A673 (cell line): ENCODE measurements around the gene KCTD7. TPM values are rescaled to one million over a fixed set of nuclear protein-coding genes. Genes with fewer than 3 reads are reported as not detected.

Experiments used
- BruUV-seq: library from RNA; stranded (reverse); fragments of 400-500 nt; replicated peaks from 2 replicates; lab custom pipeline; 2021; lab: Mats Ljungman, UMichigan
- CTCF ChIA-PET: fragments of 300-600 bp; sonication (Branson Sonifier 250); formaldehyde crosslinking; loops from one replicate; lab custom pipeline; 2022; ENCODE audit warnings: antibody characterized with exemption; lab: Charles Lee
- POLR2A ChIA-PET: fragments of 300-600 bp; sonication (Branson Sonifier 250); formaldehyde crosslinking; loops from one replicate; lab custom pipeline; 2022; ENCODE audit warnings: antibody characterized with exemption; ENCODE audit not compliant: low non-redundant PET; lab: Charles Lee
- DNase-seq: peaks from one replicate; pipeline ENCODE4 v3.0.0-alpha.2; 2015; ENCODE audit warnings: low spot score
- H3K27ac ChIP-seq: fragments of 200-600 bp; sonication (generic); 2 replicates; pipeline ENCODE4 v1.5.1; 2016; ENCODE audit warnings: mixed run types, low read depth, mild to moderate bottlenecking, mixed read lengths, antibody characterized with exemption, low read length; ENCODE audit not compliant: poor library complexity, severe bottlenecking
- H3K27me3 ChIP-seq: fragments of 200-600 bp; sonication (generic); replicated peaks from 2 replicates; pipeline ENCODE4 v1.6.1; 2017; ENCODE audit warnings: mixed run types, low read depth, mild to moderate bottlenecking, mixed read lengths, antibody characterized with exemption, low read length; ENCODE audit not compliant: insufficient read depth, poor library complexity
- H3K36me3 ChIP-seq: fragments of 200-600 bp; sonication (generic); 2 replicates; pipeline ENCODE4 v1.6.1; 2016; ENCODE audit warnings: mixed run types, mild to moderate bottlenecking, mixed read lengths, antibody characterized with exemption, low read length; ENCODE audit not compliant: insufficient read depth, poor library complexity, severe bottlenecking
- H3K4me1 ChIP-seq: fragments of 200-600 bp; sonication (generic); 2 replicates; pipeline ENCODE4 v1.6.1; 2017; ENCODE audit warnings: mixed run types, mild to moderate bottlenecking, mixed read lengths, antibody characterized with exemption, low read length; ENCODE audit not compliant: insufficient read depth, poor library complexity, severe bottlenecking
- H3K4me3 ChIP-seq: fragments of 200-600 bp; sonication (generic); 2 replicates; pipeline ENCODE4 v1.5.1; 2016; ENCODE audit warnings: low read depth, mixed run types, mild to moderate bottlenecking, mixed read lengths, low read length; ENCODE audit not compliant: poor library complexity, severe bottlenecking
- H3K9me3 ChIP-seq: fragments of 200-600 bp; sonication (generic); 2 replicates; pipeline ENCODE4 v1.6.1; 2016; ENCODE audit warnings: mixed run types, low read depth, mild to moderate bottlenecking, mixed read lengths, antibody characterized with exemption, low read length; ENCODE audit not compliant: poor library complexity, severe bottlenecking
- EZH2 ChIP-seq: fragments of 200-600 bp; sonication (generic); IDR thresholded peaks from 2 replicates; pipeline ENCODE4 v1.6.1; 2017; ENCODE audit warnings: borderline replicate concordance, low read depth, mild to moderate bottlenecking, mixed read lengths, antibody characterized with exemption, low read length; ENCODE audit not compliant: poor library complexity, severe bottlenecking
- intact Hi-C: fragments of 100-400 bp; cut with micrococcal nuclease; formaldehyde crosslinking; loops from one replicate; pipeline ENCODE4 v1.10.0; 2022; ENCODE audit not compliant: unreplicated experiment
- total RNA-seq: library from RNA; stranded (reverse); gene quantifications from 2 replicates; pipeline ENCODE4 v1.2.3, GENCODE V29; 2021
- TF ChIP-seq, protein P1 (sequence below): fragments of 300-800, 200-600 bp; sonication (generic); conservative IDR thresholded peaks from 2 replicates; pipeline ENCODE4 v1.5.1; 2017; ENCODE audit warnings: low read depth, mild to moderate bottlenecking, antibody characterized with exemption, low read length, moderate library complexity, mixed read lengths

KCTD7 gene
- total RNA-seq, 1 experiment from 2014 or later = 10.6 TPM

DNA sequence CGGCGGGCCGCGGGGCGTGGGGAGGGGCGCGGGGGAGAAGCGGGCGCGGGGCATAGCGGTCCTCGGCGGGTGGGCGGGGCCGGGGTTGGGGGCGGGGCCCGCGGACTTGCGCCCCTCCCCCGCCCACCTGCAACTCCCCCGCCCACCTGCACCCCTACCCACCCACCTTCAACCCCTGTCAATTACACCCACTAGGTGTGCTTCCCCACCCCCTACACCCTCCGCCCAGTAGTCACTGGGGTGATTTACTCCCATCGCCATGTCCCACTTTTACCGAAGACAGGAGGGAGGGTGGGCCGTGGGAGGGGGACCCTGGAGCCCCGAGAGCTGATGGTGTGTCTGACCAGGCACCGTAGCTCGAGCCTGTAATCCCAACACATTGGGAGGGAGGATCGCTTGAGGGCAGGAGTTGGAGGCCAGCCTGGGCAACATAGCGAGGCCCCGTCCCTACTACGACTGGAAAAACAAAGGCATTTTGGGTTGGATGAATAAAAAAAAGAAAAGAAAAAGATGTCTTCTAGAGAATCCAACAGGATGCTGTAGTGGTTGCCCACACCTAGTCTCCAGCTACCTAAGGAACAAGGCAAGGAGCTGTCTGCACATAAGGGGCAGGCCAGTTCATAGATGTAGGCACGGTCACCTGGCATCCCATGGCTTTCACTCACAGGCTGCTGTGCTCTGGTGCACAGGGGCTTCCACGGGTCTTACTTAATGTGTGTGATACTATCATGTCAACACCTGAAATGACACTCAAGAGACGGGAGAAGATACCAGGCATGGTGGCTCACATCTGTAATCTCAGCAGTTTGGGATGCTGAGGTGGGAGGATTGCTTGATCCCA lies 761 bp downstream of the KCTD7 start:
- Histone ChIP-seq H3K27ac (peak overlapping the region; percentile 80), H3K4me3 (peak overlapping the region; percentile 85), H3K9me3 (no peaks in the 10 kb centered on the region), H3K36me3 (no peaks in the 10 kb centered on the region), H3K4me1 (peaks cover 8% of the 10 kb centered on the region), H3K27me3 (no peaks in the 10 kb centered on the region)
- BruUV-seq = no TSS peak
- no peak for DNase-seq
- no peak for TF ChIP-seq EZH2
- TF ChIP-seq, protein P1, sequence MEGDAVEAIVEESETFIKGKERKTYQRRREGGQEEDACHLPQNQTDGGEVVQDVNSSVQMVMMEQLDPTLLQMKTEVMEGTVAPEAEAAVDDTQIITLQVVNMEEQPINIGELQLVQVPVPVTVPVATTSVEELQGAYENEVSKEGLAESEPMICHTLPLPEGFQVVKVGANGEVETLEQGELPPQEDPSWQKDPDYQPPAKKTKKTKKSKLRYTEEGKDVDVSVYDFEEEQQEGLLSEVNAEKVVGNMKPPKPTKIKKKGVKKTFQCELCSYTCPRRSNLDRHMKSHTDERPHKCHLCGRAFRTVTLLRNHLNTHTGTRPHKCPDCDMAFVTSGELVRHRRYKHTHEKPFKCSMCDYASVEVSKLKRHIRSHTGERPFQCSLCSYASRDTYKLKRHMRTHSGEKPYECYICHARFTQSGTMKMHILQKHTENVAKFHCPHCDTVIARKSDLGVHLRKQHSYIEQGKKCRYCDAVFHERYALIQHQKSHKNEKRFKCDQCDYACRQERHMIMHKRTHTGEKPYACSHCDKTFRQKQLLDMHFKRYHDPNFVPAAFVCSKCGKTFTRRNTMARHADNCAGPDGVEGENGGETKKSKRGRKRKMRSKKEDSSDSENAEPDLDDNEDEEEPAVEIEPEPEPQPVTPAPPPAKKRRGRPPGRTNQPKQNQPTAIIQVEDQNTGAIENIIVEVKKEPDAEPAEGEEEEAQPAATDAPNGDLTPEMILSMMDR = no peak
- ChIA-PET CTCF (no interaction called here), POLR2A (interaction anchor here (0.6 to 0.7 kb wide), 2 partner anchors 40 to 320 kb away, joined by 5 to 8 read pairs; no protein-coding TSS in a partner anchor)
- intact Hi-C loops = no loop called here

DNA sequence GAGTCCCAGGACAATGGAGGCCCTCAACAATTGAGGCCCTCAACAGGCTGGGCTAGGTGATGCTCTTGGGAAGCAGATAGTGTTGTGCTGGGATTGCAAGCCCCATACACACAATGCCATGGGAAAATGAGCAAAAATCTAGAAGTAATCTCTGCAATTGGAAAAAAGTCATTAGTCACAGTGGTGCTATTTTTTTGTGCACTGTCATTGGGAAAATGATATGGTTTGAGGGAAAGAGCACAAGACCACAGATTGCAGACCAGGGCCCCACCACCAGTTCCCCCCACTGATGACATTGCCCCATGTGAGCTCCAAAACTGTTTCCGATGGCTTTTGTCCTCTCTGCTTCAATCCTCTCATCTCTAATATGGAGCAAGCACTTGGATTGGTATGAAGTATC lies 1.9 kb downstream of the KCTD7 start:
- Histone ChIP-seq H3K9me3 (no peaks in the 10 kb centered on the region), H3K27me3 (no peaks in the 10 kb centered on the region), H3K4me3 (no peak overlapping the region), H3K4me1 (peaks cover 8% of the 10 kb centered on the region), H3K36me3 (no peaks in the 10 kb centered on the region), H3K27ac (no peak overlapping the region)
- TF ChIP-seq, protein P1 = no peak
- TF ChIP-seq EZH2 = no peak
- BruUV-seq = no TSS peak
- intact Hi-C loops = no loop called here
- POLR2A ChIA-PET = no interaction called here
- CTCF ChIA-PET = no interaction called here
- no peak for DNase-seq

DNA sequence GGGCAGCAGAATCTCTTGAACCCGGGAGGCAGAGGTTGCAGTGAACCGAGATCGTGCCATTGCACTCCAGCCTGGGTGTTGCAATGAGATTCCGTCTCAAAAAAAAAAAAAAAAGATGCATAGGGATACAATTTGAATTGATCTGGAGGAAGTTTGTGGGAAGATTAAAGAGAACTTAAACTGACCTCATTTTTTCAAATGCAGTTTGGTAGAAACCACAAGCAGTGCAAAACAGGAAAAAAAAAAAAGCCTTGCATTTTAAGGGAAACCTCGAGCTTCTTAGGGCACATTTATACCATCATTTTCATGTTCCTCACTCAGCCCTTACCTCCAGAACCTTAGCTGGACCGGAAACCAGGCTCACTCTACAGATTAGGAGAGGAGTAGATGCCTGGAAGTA lies 2.8 kb downstream of the KCTD7 start:
- CTCF ChIA-PET = no interaction called here
- TF ChIP-seq, protein P1 = no peak
- TF ChIP-seq EZH2 = no peak
- Histone ChIP-seq H3K27me3 (no peaks in the 10 kb centered on the region), H3K4me3 (no peak overlapping the region), H3K27ac (no peak overlapping the region), H3K36me3 (no peaks in the 10 kb centered on the region), H3K4me1 (peaks cover 8% of the 10 kb centered on the region), H3K9me3 (no peaks in the 10 kb centered on the region)
- DNase-seq = no peak
- no TSS peak for BruUV-seq
- POLR2A ChIA-PET = no interaction called here
- intact Hi-C loops = no loop called here
